Esophagus muscularis mucosa (tissue), 4 donors: Measurements from ENCODE around the gene CCDC188. TPM values are rescaled to one million over a fixed set of nuclear protein-coding genes. Genes with fewer than 3 reads are reported as not detected.

Experiments
- DNase-seq: peaks from one replicate; pipeline ENCODE4 v3.0.0-alpha.2; 2017; ENCODE audit errors: extremely low spot score
- H3K27ac ChIP-seq, 4 donors: fragments of 200-600 bp; sonication (generic); replicated peaks in 1 of 4; 1 replicate in 3 of 4; 2 replicates in 1 of 4; pipeline ENCODE4 v1.5.1; 2016 to 2019; ENCODE audit warnings: mild to moderate bottlenecking in 1 of 4
- H3K27me3 ChIP-seq, 4 donors: fragments of 200-600 bp; sonication (generic); one replicate each; pipeline versions ENCODE4 v1.5.1 to v1.6.0; 2016 to 2019
- H3K36me3 ChIP-seq, 4 donors: fragments of 200-600 bp; sonication (generic); one replicate each; pipeline ENCODE4 v1.5.1; 2016 to 2019
- H3K4me1 ChIP-seq, 4 donors: fragments of 200-600 bp; sonication (generic); one replicate each; pipeline ENCODE4 v1.5.1; 2016 to 2019
- H3K4me3 ChIP-seq, 4 donors: fragments of 200-600 bp; sonication (generic); 1 replicate in 2 of 4; 2 replicates in 2 of 4; pipeline ENCODE4 v1.5.1; 2016 to 2019; ENCODE audit warnings: mild to moderate bottlenecking in 4 of 4, moderate library complexity in 1 of 4
- H3K9me3 ChIP-seq, 4 donors: fragments of 200-600 bp; sonication (generic); 1 replicate in 3 of 4; 2 replicates in 1 of 4; pipeline ENCODE4 v1.5.1; 2016 to 2019
- EP300 ChIP-seq: sonication (generic); formaldehyde crosslinking; IDR thresholded peaks from one replicate; pipeline ENCODE4 v1.6.1; 2017; ENCODE audit warnings: antibody characterized with exemption
- POLR2A ChIP-seq: fragments of 450-650 bp; IDR thresholded peaks from one replicate; pipeline ENCODE4 v1.6.1; 2017; ENCODE audit warnings: antibody characterized with exemption, moderate library complexity, mild to moderate bottlenecking, low read depth
- POLR2AphosphoS5 ChIP-seq, 2 donors: sonication (generic); formaldehyde crosslinking; IDR thresholded peaks; one replicate each; pipeline ENCODE4 v1.6.1; 2017; ENCODE audit warnings: antibody characterized with exemption in 2 of 2
- WGBS: methylation state at CpG from one replicate; pipeline ENCODE4 v1.1.5; 2018; 5-methylcytosine and 5-hydroxymethylcytosine counted together
- intact Hi-C: fragments of 100-400 bp; cut with DNase I; formaldehyde crosslinking; loops from one replicate; pipeline ENCODE4 v1.15.1; 2023
- total RNA-seq, 4 donors: library from RNA; depleted of rRNA; stranded (reverse); fragments of >200 nt; gene quantifications; one replicate each; pipeline versions ENCODE4 v1.1.0 to v1.2.1, GENCODE V29; 2016
- TF ChIP-seq, protein P1 (sequence below), 3 experiments: fragments of 200-600 bp in 2 of 3; fragments of 450-650 bp in 1 of 3; sonication (generic) in 2 of 3; IDR thresholded peaks; one replicate each; pipeline ENCODE4 v1.5.1; 2017 to 2019; ENCODE audit warnings: antibody characterized with exemption in 3 of 3, mild to moderate bottlenecking in 2 of 3, moderate library complexity in 1 of 3

Gene CCDC188
- total RNA-seq, 4 donors from 2014 or later, result 0.17 to 1.4 (median 0.64) TPM

DNA sequence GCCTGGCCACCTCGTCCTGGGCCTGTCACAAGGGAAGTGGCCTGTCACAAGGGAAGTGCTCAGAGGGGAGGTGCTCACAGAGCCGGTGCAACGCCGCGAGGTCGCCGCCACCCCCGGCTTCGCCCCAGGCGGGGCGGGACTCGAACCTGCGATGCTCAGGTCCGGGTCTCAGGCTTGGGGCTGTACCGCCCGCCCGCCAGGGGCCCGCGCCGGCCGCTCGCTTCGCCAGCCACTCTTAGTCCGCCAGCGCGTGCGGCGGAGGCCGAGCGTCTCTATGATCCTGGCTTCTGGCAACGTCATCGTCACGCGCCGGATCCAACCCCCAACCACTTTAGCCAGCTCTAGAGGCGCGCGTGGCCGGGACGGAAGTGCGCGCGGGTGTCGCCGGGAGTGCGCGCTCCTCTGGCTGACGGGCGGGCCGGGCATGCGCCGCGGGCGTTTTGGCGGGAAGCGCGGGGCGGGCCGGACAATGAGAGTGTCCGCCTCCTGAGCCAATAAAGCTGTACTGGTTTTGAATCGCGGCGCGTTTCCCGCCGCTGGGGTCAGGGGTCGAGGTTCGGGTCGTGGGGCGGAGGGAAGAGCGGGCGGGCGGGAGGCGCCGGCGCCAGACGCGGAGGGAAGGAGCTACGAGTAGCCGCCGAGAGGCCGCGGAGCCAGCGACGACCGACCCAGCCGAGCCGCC, 33.8 kb downstream of the CCDC188 start, which contains the start of gene TRMT2A:
Gene TRMT2A, minus strand, starts transcription at position 276 of the 682 bp plus-strand sequence. CDS start 320 bp downstream, outside the sequence.
- TF ChIP-seq POLR2AphosphoS5 (IDR thresholded peaks at IDR 0.05) (peak; percentile 84 to 95), POLR2A (peak; percentile 30), EP300 (no peak)
- TF ChIP-seq, protein P1, sequence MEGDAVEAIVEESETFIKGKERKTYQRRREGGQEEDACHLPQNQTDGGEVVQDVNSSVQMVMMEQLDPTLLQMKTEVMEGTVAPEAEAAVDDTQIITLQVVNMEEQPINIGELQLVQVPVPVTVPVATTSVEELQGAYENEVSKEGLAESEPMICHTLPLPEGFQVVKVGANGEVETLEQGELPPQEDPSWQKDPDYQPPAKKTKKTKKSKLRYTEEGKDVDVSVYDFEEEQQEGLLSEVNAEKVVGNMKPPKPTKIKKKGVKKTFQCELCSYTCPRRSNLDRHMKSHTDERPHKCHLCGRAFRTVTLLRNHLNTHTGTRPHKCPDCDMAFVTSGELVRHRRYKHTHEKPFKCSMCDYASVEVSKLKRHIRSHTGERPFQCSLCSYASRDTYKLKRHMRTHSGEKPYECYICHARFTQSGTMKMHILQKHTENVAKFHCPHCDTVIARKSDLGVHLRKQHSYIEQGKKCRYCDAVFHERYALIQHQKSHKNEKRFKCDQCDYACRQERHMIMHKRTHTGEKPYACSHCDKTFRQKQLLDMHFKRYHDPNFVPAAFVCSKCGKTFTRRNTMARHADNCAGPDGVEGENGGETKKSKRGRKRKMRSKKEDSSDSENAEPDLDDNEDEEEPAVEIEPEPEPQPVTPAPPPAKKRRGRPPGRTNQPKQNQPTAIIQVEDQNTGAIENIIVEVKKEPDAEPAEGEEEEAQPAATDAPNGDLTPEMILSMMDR (IDR thresholded peaks at IDR 0.05), result peak in 2 of 3 experiments; percentile 7 to 26
- intact Hi-C loops, result no loop called here
- 0% methylated on average over 6 of the region's 88 CpGs for WGBS

DNA sequence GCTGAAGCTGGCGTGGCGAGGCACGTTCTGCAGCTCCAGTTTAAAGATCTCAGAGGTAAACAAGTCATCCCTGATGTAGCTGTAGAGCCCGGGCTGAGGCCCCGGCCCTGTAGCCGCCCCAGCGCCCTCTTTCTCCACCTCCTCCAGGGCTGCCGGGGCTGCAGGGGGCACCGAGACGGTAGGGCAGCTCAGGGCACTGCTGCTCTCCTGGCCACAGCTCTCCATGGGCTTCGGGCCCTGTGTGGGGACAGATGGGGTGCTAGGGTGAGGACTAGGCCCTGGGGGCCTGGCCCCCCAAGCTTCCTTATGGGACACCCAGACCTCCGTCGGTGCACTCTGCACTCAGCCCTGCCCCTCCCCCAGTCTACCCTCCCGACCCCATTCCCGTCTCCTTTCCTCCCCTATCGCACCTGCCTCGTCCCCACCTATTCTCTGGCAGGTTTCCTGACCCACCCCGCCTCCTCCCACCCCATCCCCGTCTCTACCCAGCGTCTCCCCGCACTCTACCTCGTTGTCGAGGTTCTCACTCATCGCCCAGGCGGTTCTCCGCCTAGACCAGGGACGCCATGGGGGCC, 34.4 kb downstream of the CCDC188 start:
- Histone ChIP-seq H3K4me1 (peaks cover 35 to 64% (median 51%) of the 10 kb centered on the region in 4 donors), H3K27me3 (no peaks in the 10 kb centered on the region), H3K9me3 (no peaks in the 10 kb centered on the region), H3K4me3 (peak overlapping the region; percentile 80 to 91 (median 86)), H3K36me3 (peaks cover 32 to 73% (median 69%) of the 10 kb centered on the region in 4 donors), H3K27ac (peak overlapping the region; percentile 85 to 91 (median 88))
- intact Hi-C loops, result no loop called here
- no peak for DNase-seq
- 8% methylated on average over 20 of the region's 27 CpGs for WGBS
- TF ChIP-seq POLR2A (no peak), POLR2AphosphoS5 (IDR thresholded peaks at IDR 0.05) (no peak), EP300 (no peak)
- TF ChIP-seq, protein P1 (IDR thresholded peaks at IDR 0.05), result no peak

More for the DNA sequence above, 33.8 kb downstream of the CCDC188 start, which contains the start of gene TRMT2A:
- H3K27me3 ChIP-seq, result no peaks in the 10 kb centered on the region
- H3K4me1 ChIP-seq, result peaks cover 32 to 70% (median 54%) of the 10 kb centered on the region in 4 donors
- H3K4me3 ChIP-seq, result peak within 1 kb of the TSS; percentile 80 to 91 (median 86)
- peak; percentile 100 for DNase-seq
- H3K36me3 ChIP-seq, result peaks cover 28 to 73% (median 66%) of the 10 kb centered on the region in 4 donors
- no peaks in the 10 kb centered on the region for H3K9me3 ChIP-seq
- peak within 1 kb of the TSS; percentile 85 to 91 (median 88) for H3K27ac ChIP-seq

DNA sequence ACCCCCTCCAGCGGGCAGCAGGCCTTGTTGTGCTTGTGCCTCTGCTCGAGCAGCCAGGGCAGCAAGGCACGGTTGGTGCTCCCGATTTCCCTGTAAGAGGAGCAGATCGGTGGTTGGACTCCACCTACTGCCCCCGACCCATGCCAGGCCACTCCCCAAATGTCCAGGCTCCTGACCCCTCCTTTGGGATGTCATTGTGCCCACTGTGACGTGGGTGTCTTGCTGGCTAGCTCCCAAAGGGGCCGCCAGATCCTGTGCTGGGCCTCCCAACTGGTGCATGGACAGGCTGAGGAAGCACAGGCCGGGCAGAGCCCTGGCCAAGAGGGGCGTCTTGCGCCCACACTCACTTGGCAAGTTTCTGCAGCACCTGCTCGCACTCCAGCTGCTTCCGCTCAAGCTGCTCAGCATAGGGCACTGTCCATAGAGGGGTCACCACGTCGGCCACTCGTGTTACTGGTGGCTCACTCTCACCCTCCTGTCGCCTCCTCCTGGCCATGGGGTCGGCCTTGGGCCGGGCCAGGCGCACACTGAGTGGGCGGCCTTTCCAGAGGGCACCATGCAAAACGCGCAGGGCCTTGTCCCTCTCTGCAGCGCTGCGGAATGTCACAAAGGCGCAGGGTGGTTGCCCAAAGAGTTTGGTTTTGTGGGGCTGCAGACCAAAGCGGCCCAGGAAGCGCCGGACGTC, 35.0 kb downstream of the CCDC188 start, which contains the start of gene RANBP1:
Gene RANBP1, plus strand, starts transcription at position 414 of the 685 bp plus-strand sequence. Its CDS starts 81 bp downstream, at position 495.
- H3K4me1 ChIP-seq, result peaks cover 35 to 57% (median 47%) of the 10 kb centered on the region in 4 donors
- no peaks in the 10 kb centered on the region for H3K27me3 ChIP-seq
- intact Hi-C loops, result no loop called here
- 70% methylated on average over 26 of the region's 30 CpGs for WGBS
- H3K9me3 ChIP-seq, result no peaks in the 10 kb centered on the region
- peak within 1 kb of the TSS; percentile 80 to 91 (median 86) for H3K4me3 ChIP-seq
- peak within 1 kb of the TSS; percentile 85 to 91 (median 88) for H3K27ac ChIP-seq
- DNase-seq, result no peak
- peaks cover 30 to 73% (median 70%) of the 10 kb centered on the region in 4 donors for H3K36me3 ChIP-seq
- TF ChIP-seq, protein P1 (IDR thresholded peaks at IDR 0.05), result no peak
- no peak for TF ChIP-seq EP300
- TF ChIP-seq POLR2A, result no peak
- no peak for TF ChIP-seq POLR2AphosphoS5 (IDR thresholded peaks at IDR 0.05)

DNA sequence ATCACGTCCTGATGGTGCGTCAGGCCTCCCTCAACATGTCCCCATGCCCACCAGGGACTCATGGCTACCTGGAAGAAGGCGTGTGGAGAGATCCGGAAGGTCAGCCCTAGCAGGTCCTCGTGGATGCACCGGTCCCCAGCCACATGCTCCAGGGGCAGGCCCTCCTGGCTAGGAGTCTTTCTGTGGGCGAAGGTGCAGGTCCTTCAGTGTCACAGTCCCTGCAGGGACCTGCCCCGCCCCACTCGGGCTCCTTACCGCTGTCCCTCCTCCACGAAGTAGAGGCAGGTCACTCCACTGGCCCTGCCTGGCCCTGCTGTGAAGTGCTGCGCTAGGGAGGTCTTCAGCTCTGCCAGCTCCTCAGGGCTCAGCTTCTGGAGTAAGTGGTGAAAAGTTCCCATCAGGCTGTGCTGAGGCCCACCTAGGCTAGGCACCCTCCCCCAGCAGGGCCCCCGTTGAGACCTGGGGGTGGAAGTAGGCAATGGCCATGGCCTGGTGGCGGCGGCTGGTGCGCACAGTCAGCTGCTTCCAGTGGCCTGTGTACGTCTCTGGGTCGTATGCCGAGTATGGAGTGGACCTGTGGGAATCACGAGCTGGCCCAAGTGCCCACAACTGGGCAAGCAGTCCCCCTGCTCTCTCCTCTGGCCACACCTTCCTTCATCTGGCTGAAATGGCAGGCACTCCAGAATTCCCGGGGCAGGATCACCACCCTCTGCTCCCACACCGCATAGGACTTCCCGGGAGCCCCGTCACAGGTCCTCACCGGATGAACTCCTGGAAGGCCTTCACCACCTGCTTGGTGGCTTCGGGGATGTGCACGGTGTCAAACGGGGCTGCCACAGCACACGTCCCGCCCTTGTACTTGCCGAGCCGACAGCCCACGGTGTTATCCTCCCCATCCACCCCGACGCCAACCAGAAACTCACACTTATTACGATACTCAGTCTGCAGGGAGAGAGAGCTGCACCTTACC, 36.1 kb downstream of the CCDC188 start:
- TF ChIP-seq POLR2AphosphoS5 (IDR thresholded peaks at IDR 0.05), result no peak
- TF ChIP-seq EP300, result no peak
- no peak for TF ChIP-seq POLR2A
- TF ChIP-seq, protein P1 (IDR thresholded peaks at IDR 0.05), result no peak
- WGBS, result 82% methylated on average over 27 of the region's 36 CpGs

More for the DNA sequence above, 36.1 kb downstream of the CCDC188 start:
- H3K9me3 ChIP-seq, result no peaks in the 10 kb centered on the region
- H3K27ac ChIP-seq, result no peak overlapping the region
- peaks cover 28 to 73% (median 70%) of the 10 kb centered on the region in 4 donors for H3K36me3 ChIP-seq
- H3K4me1 ChIP-seq, result peaks cover 30 to 47% (median 37%) of the 10 kb centered on the region in 4 donors
- intact Hi-C loops, result no loop called here
- H3K27me3 ChIP-seq, result no peaks in the 10 kb centered on the region
- no peak for DNase-seq
- no peak overlapping the region for H3K4me3 ChIP-seq
